GM12878 (cell line): Measurements from ENCODE around the gene EHD4. TPM values are rescaled to one million over a fixed set of nuclear protein-coding genes. Genes with fewer than 3 reads are reported as not detected.

Source experiments
- ATAC-seq: fragments of 200-7000 bp; cut with Tn5 transposase; 3 replicates; pipeline ENCODE4 v1.9.1; 2020; ENCODE audit warnings: mild to moderate bottlenecking, moderate library complexity
- BruUV-seq: library from RNA; stranded (reverse); fragments of 400-500 nt; replicated peaks from 2 replicates; lab custom pipeline; 2021; lab: Mats Ljungman, UMichigan
- CTCF ChIA-PET: fragments of 300-600 bp; sonication (Branson Sonifier 250); formaldehyde crosslinking; extraction: SDS; loops from one replicate; lab custom pipeline; 2021; ENCODE audit warnings: inconsistent platforms; lab: Yijun Ruan, JAX
- POLR2A ChIA-PET: fragments of 350-600 bp; formaldehyde crosslinking; extraction: SDS; loops from one replicate; lab custom pipeline; 2021; ENCODE audit warnings: inconsistent platforms; lab: Charles Lee
- RAD21 ChIA-PET: fragments of 300-600 bp; sonication (Branson Sonifier 250); formaldehyde crosslinking; loops from one replicate; lab custom pipeline; 2023; ENCODE audit warnings: antibody characterized with exemption; ENCODE audit not compliant: unreplicated experiment; lab: Charles Lee
- SMC1A ChIA-PET: fragments of 300-600 bp; sonication (Branson Sonifier 250); formaldehyde crosslinking; loops from one replicate; lab custom pipeline; 2023; ENCODE audit not compliant: unreplicated experiment, uncharacterized antibody; lab: Charles Lee
- DNase-seq: peaks from one replicate; pipeline ENCODE4 v3.0.0-alpha.2; 2011; ENCODE audit warnings: low read depth, low spot score
- FAIRE-seq: peaks from 3 replicates; lab custom pipeline; 2011; peaks lifted over from hg19 to GRCh38; lab: Jason Lieb, UNC
- H2AFZ ChIP-seq: 2 replicates; pipeline ENCODE4 v1.6.0; 2011; ENCODE audit warnings: low read depth, low read length, control low read depth; ENCODE audit not compliant: control insufficient read depth
- H3K27ac ChIP-seq: 2 replicates; pipeline ENCODE4 v1.5.1; 2011; ENCODE audit warnings: control low read depth; ENCODE audit not compliant: control insufficient read depth, insufficient read depth
- H3K27me3 ChIP-seq, 2 experiments: replicated peaks in 1 of 2; 2 replicates each; pipeline versions ENCODE4 v1.6.0 to v1.6.1; 2011; ENCODE audit warnings: low read length in 1 of 2; ENCODE audit not compliant: control insufficient read depth in 2 of 2, insufficient read depth in 2 of 2
- H3K36me3 ChIP-seq, 2 experiments: 2 replicates each; pipeline ENCODE4 v1.5.1; 2011; ENCODE audit warnings: low read length in 1 of 2; ENCODE audit not compliant: control insufficient read depth in 2 of 2, insufficient read depth in 2 of 2
- H3K4me1 ChIP-seq: 2 replicates; pipeline ENCODE4 v1.6.1; 2011; ENCODE audit warnings: mild to moderate bottlenecking, low read length, moderate library complexity, mixed read lengths; ENCODE audit not compliant: control insufficient read depth, insufficient read depth
- H3K4me2 ChIP-seq: 2 replicates; pipeline ENCODE4 v1.6.0; 2011; ENCODE audit warnings: control low read depth; ENCODE audit not compliant: control insufficient read depth, insufficient read depth
- H3K4me3 ChIP-seq: fragments of 200-600 bp; sonication (generic); 2 replicates; pipeline ENCODE4 v1.5.1; 2016
- H3K79me2 ChIP-seq: 2 replicates; pipeline ENCODE4 v1.6.0; 2011; ENCODE audit warnings: low read length; ENCODE audit not compliant: control insufficient read depth, insufficient read depth
- H3K9ac ChIP-seq: 2 replicates; pipeline ENCODE4 v1.8.0; 2011; ENCODE audit warnings: low read length, control low read depth, mixed read lengths; ENCODE audit not compliant: control insufficient read depth, insufficient read depth
- H3K9me3 ChIP-seq: replicated peaks from 3 replicates; pipeline ENCODE4 v1.5.1; 2011; ENCODE audit warnings: mild to moderate bottlenecking, low read length; ENCODE audit not compliant: control insufficient read depth, insufficient read depth
- H4K20me1 ChIP-seq: 2 replicates; pipeline ENCODE4 v1.6.0; 2011; ENCODE audit not compliant: control insufficient read depth, insufficient read depth
- HDAC6 ChIP-seq: fragments of 200-600 bp; sonication (generic); IDR thresholded peaks from one replicate; pipeline ENCODE4 v1.8.0; 2017; ENCODE audit warnings: antibody characterized with exemption; ENCODE audit not compliant: unreplicated experiment
- MTA2 ChIP-seq: fragments of 450-650 bp; IDR thresholded peaks from 2 replicates; pipeline ENCODE4 v1.6.1; 2016; ENCODE audit warnings: low read depth, mild to moderate bottlenecking, moderate library complexity
- MYC ChIP-seq: IDR thresholded peaks from 2 replicates; pipeline ENCODE4 v1.6.1; 2011; ENCODE audit warnings: mild to moderate bottlenecking, low read length, moderate library complexity, inconsistent platforms; ENCODE audit not compliant: insufficient read depth, insufficient replicate concordance, insufficient read length, severe bottlenecking
- NRF1 ChIP-seq: conservative IDR thresholded peaks from 2 replicates; pipeline ENCODE4 v1.6.1; 2011; ENCODE audit warnings: mild to moderate bottlenecking, low read depth, low read length, improper control_type of control experiment
- POLR2A ChIP-seq: IDR thresholded peaks from 2 replicates; pipeline ENCODE4 v1.6.1; 2011; ENCODE audit warnings: low read depth, mild to moderate bottlenecking, low read length
- SREBF1 ChIP-seq: IDR thresholded peaks from 2 replicates; pipeline ENCODE4 v1.6.1; 2012; ENCODE audit warnings: mild to moderate bottlenecking, low read length
- SUPT20H ChIP-seq: IDR thresholded peaks from 2 replicates; pipeline ENCODE4 v1.6.1; 2011; ENCODE audit warnings: low read depth, mild to moderate bottlenecking, low read length, moderate library complexity, borderline replicate concordance; ENCODE audit not compliant: control insufficient read depth
- TARDBP ChIP-seq: IDR thresholded peaks from 2 replicates; pipeline ENCODE4 v1.6.1; 2016; ENCODE audit warnings: borderline replicate concordance
- TCF7 ChIP-seq: IDR thresholded peaks from 2 replicates; pipeline ENCODE4 v1.6.1; 2014; ENCODE audit warnings: antibody characterized with exemption, borderline replicate concordance
- YBX1 ChIP-seq: fragments of 450-650 bp; IDR thresholded peaks from 2 replicates; pipeline ENCODE4 v1.6.1; 2016; ENCODE audit warnings: antibody characterized with exemption
- ZBTB40 ChIP-seq: fragments of 450-650 bp; IDR thresholded peaks from 2 replicates; pipeline ENCODE4 v1.6.1; 2016; ENCODE audit warnings: mild to moderate bottlenecking, moderate library complexity, borderline replicate concordance
- WGBS: methylation state at CpG from one replicate; pipeline ENCODE4 v1.1.6; 2016; ENCODE audit warnings: low lambda C conversion rate; ENCODE audit not compliant: insufficient replicate concordance, insufficient coverage; ENCODE audit errors: missing lambda C conversion rate; 5-methylcytosine and 5-hydroxymethylcytosine counted together
- in situ Hi-C: fragments of 300-500 bp; cut with MboI; formaldehyde crosslinking; loops from 9 replicates; pipeline ENCODE4 v1.14.3; 2018; ENCODE audit warnings: mixed read lengths
- intact Hi-C: fragments of 100-400 bp; cut with micrococcal nuclease; formaldehyde crosslinking; loops from one replicate; pipeline ENCODE4 v1.14.2; 2022; ENCODE audit not compliant: unreplicated experiment
- polyA plus RNA-seq, 11 experiments: library from polyadenylated mRNA; depleted of rRNA in 4 of 11; unstranded in 6 of 11; stranded (reverse) in 5 of 11; fragments of >200 nt; fragmentation: Nextera tagmentation in 4 of 11; fragmentation: Illumina TruSeq in 1 of 11; extraction: Ambion mirVana in 4 of 11; extraction: Trizol in 1 of 11; gene quantifications; 1 replicate in 1 of 11; 2 replicates in 10 of 11; pipeline versions ENCODE4 v1.2.1 to v1.2.3, GENCODE V29; 2011 to 2016; ENCODE audit warnings: inconsistent platforms in 2 of 11, missing spikeins in 2 of 11, low read depth in 1 of 11
- total RNA-seq, 4 experiments: library from RNA; depleted of rRNA in 3 of 4; stranded (reverse); fragments of >200 nt in 3 of 4; fragmentation: Illumina TruSeq in 1 of 4; extraction: Trizol in 1 of 4; gene quantifications; 2 replicates each; pipeline versions ENCODE4 v1.2.1 to v1.2.3, GENCODE V29; 2013 to 2021
- TF ChIP-seq, protein P1 (sequence below): fragments of 450-650 bp; IDR thresholded peaks from 2 replicates; pipeline ENCODE4 v1.6.1; 2016; ENCODE audit warnings: mild to moderate bottlenecking
- TF ChIP-seq, protein P2 (sequence below): fragments of 150-350 bp; IDR thresholded peaks from 2 replicates; pipeline ENCODE4 v1.6.1; 2016; ENCODE audit warnings: low read depth, low read length
- TF ChIP-seq, protein P3 (sequence below): fragments of 450-650 bp; IDR thresholded peaks from 2 replicates; pipeline ENCODE4 v1.6.1; 2016; ENCODE audit warnings: mild to moderate bottlenecking

The EHD4 gene
- total and polyA plus RNA-seq, 10 of the 15 experiments (the other 5 are each of a cell fraction or from before 2014, with no cell fraction given): 4.2 to 62.9 (median 44.7) TPM

DNA sequence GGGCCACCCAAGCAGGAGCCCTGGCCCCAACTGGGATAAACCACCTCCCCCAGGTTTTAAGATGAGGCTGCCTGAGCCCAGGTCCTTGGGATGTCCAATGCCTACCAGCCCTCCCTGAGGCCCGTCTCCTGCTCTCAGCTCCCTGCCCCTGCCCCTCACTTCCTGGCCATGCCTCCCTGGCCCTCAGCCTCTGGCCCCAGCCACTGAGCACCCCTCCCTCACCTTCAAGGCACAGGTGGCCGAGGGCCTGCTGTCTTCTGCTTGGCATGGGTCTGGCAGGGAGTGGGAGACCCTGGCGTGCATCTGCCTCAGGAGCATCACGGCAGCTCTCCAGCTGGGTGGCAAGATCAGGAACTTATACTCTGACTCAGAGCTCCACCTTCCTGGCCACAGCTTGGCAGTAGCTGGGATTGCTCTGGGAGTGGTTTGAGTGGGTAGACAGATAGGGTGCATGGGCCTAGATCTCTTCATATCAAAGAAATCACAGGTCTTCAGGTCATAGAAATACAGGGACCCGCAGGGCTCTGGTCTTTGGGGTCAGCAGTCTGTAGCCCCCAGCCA lies 48.4 kb upstream of the EHD4 start, which contains the start of gene PLA2G4E:
PLA2G4E (minus strand) TSS at position 330 of the 561 bp plus-strand sequence; CDS start at position 318, 12 bp downstream.
- H2AFZ ChIP-seq: no peak within 1 kb of the TSS
- TF ChIP-seq SREBF1: no peak
- TF ChIP-seq MTA2: no peak
- no peak for TF ChIP-seq YBX1
- no peak for TF ChIP-seq TCF7
- TF ChIP-seq NRF1: no peak
- TF ChIP-seq, protein P1, sequence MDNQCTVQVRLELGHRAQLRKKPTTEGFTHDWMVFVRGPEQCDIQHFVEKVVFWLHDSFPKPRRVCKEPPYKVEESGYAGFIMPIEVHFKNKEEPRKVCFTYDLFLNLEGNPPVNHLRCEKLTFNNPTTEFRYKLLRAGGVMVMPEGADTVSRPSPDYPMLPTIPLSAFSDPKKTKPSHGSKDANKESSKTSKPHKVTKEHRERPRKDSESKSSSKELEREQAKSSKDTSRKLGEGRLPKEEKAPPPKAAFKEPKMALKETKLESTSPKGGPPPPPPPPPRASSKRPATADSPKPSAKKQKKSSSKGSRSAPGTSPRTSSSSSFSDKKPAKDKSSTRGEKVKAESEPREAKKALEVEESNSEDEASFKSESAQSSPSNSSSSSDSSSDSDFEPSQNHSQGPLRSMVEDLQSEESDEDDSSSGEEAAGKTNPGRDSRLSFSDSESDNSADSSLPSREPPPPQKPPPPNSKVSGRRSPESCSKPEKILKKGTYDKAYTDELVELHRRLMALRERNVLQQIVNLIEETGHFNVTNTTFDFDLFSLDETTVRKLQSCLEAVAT: no peak
- no peak for TF ChIP-seq HDAC6
- TF ChIP-seq ZBTB40: no peak
- TF ChIP-seq MYC: no peak
- TF ChIP-seq, protein P2, sequence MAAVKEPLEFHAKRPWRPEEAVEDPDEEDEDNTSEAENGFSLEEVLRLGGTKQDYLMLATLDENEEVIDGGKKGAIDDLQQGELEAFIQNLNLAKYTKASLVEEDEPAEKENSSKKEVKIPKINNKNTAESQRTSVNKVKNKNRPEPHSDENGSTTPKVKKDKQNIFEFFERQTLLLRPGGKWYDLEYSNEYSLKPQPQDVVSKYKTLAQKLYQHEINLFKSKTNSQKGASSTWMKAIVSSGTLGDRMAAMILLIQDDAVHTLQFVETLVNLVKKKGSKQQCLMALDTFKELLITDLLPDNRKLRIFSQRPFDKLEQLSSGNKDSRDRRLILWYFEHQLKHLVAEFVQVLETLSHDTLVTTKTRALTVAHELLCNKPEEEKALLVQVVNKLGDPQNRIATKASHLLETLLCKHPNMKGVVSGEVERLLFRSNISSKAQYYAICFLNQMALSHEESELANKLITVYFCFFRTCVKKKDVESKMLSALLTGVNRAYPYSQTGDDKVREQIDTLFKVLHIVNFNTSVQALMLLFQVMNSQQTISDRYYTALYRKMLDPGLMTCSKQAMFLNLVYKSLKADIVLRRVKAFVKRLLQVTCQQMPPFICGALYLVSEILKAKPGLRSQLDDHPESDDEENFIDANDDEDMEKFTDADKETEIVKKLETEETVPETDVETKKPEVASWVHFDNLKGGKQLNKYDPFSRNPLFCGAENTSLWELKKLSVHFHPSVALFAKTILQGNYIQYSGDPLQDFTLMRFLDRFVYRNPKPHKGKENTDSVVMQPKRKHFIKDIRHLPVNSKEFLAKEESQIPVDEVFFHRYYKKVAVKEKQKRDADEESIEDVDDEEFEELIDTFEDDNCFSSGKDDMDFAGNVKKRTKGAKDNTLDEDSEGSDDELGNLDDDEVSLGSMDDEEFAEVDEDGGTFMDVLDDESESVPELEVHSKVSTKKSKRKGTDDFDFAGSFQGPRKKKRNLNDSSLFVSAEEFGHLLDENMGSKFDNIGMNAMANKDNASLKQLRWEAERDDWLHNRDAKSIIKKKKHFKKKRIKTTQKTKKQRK: no peak
- no peak for TF ChIP-seq POLR2A
- TF ChIP-seq, protein P3, sequence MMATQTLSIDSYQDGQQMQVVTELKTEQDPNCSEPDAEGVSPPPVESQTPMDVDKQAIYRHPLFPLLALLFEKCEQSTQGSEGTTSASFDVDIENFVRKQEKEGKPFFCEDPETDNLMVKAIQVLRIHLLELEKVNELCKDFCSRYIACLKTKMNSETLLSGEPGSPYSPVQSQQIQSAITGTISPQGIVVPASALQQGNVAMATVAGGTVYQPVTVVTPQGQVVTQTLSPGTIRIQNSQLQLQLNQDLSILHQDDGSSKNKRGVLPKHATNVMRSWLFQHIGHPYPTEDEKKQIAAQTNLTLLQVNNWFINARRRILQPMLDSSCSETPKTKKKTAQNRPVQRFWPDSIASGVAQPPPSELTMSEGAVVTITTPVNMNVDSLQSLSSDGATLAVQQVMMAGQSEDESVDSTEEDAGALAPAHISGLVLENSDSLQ: no peak
- TF ChIP-seq TARDBP: no peak
- TF ChIP-seq SUPT20H: no peak
- no peaks in the 10 kb centered on the region for H3K79me2 ChIP-seq
- ChIA-PET SMC1A (no interaction called here), CTCF (no interaction called here), POLR2A (no interaction called here), RAD21 (no interaction called here)
- 39% methylated on average over 5 of the region's 5 CpGs for WGBS
- no peaks in the 10 kb centered on the region for H3K4me1 ChIP-seq
- H3K36me3 ChIP-seq: no peaks in the 10 kb centered on the region
- no peak within 1 kb of the TSS for H3K9ac ChIP-seq
- FAIRE-seq (no peak), DNase-seq (no peak), ATAC-seq (no peak)
- in situ Hi-C loops: no loop called here
- no TSS peak for BruUV-seq
- H4K20me1 ChIP-seq: no peaks in the 10 kb centered on the region
- H3K4me2 ChIP-seq: no peak within 1 kb of the TSS
- intact Hi-C loops: no loop called here
- H3K27ac ChIP-seq: no peak within 1 kb of the TSS
- no peaks in the 10 kb centered on the region; a peak in 1 of 4 replicates for H3K27me3 ChIP-seq
- H3K4me3 ChIP-seq: no peak within 1 kb of the TSS
- H3K9me3 ChIP-seq: no peaks in the 10 kb centered on the region; the same call in 2 of the 3 replicates
